ENCODE results near the gene PPP1R1C. TPM values are rescaled to one million over a fixed set of nuclear protein-coding genes. Genes with fewer than 3 reads are reported as not detected.

The PPP1R1C gene
- total and polyA plus RNA-seq, 7 donors, result 0.18 to 1.1 (median 0.31) TPM; not detected in 1

DNA sequence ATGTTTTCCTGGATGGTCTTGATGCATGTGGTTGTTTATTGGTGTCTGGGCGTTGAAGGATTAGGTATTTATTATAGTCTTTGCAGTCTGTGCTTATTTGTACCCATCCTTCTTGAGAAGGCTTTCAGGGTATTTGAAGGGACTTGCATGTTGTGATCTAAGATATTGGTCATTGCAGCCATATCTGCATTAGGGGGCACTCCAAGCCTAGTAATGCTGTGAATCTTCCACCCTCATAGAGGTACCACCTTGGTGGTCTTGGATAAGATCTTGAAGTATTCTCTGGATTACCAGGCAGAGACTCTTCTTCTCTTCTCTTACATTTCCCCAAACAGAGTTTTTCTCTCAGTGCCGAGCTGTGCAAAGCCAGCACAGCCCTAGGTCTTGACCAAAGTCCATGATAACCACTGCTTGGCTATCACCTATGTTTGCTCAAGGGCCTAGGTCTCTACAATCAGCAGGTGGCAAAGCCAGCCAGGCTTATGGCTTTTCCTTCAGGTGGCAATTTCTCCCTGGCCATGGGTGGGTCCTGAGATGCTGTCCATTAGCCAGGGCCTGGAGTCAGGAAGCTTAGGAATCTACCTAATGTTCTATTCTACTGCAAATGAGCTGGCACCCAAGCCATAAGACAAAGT is 15.4 kb upstream of the PPP1R1C start:
- Histone ChIP-seq H3K27ac (no peak overlapping the region), H3K9me3 (no peaks in the 10 kb centered on the region), H3K36me3 (ENCODE audit: insufficient read depth in 1 of 2, low read depth in 1 of 2) (no peaks in the 10 kb centered on the region), H3K4me1 (no peaks in the 10 kb centered on the region), H3K4me3 (no peak overlapping the region), H3K27me3 (ENCODE audit: insufficient read depth in 3 of 3, low read length in 2 of 3) (no peaks in the 10 kb centered on the region)
- intact Hi-C loops (cut with DNase I), result no loop called here
- no peak for DNase-seq
- WGBS, 3 donors, result 72 to 83% (median 82%) methylated on average over 2 of the region's 2 CpGs
- no peak for ATAC-seq
- TF ChIP-seq CTCF (IDR thresholded peaks at IDR 0.05), result no peak

GRCh38 chr2:181971032-181971431 is 14.6 kb upstream of the PPP1R1C start:
- 83 to 88% (median 86%) methylated on average over 3 of the region's 3 CpGs for WGBS, 3 donors
- no peak for DNase-seq
- Histone ChIP-seq H3K27me3 (ENCODE audit: insufficient read depth in 3 of 3, low read length in 2 of 3) (no peaks in the 10 kb centered on the region), H3K9me3 (no peaks in the 10 kb centered on the region), H3K4me1 (no peaks in the 10 kb centered on the region), H3K4me3 (no peak overlapping the region), H3K36me3 (ENCODE audit: insufficient read depth in 1 of 2, low read depth in 1 of 2) (no peaks in the 10 kb centered on the region), H3K27ac (no peak overlapping the region)
- TF ChIP-seq CTCF (IDR thresholded peaks at IDR 0.05), result no peak
- intact Hi-C loops (cut with DNase I), result no loop called here
- no peak for ATAC-seq

GRCh38 chr2:181972431-181973170 is 13.1 kb upstream of the PPP1R1C start:
- Histone ChIP-seq H3K36me3 (ENCODE audit: insufficient read depth in 1 of 2, low read depth in 1 of 2) (no peaks in the 10 kb centered on the region), H3K9me3 (no peaks in the 10 kb centered on the region), H3K27me3 (ENCODE audit: insufficient read depth in 3 of 3, low read length in 2 of 3) (no peaks in the 10 kb centered on the region), H3K4me3 (no peak overlapping the region), H3K4me1 (no peaks in the 10 kb centered on the region), H3K27ac (no peak overlapping the region)
- TF ChIP-seq CTCF (IDR thresholded peaks at IDR 0.05), result no peak
- intact Hi-C loops (cut with DNase I), result no loop called here
- WGBS, 3 donors, result 86 to 91% (median 89%) methylated on average over 5 of the region's 5 CpGs
- ATAC-seq (no peak), DNase-seq (no peak)

DNA sequence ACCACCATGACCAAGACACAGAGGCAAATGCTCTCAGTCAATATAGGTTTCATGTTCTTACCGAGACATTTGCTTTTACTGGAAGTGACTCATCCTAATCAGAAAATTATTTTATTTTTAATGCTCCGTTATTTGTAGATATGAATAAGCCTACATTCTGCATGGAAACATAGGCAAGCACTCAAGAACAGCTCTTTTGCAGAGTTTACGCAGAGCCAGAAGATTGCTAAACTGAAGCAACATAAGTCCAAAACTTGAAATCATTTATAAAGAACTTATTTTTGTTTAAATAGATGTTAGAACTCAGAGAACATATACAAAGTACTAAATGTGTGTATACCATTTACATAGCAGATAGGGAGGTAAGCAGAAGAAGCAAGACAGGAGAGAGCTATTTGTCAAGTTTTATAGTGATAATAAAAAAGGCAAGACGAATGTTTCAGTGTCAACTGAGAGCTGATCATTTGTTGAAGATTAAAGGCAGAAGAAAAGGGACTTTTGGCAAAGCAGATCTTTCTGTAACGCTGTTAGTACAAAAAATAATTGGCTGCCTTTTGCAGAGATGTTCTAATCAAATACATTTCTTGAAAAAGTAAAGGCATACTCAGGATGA is 12.4 kb upstream of the PPP1R1C start:
- WGBS, 3 donors, result 68 to 74% (median 69%) methylated on average over 5 of the region's 5 CpGs
- Histone ChIP-seq H3K9me3 (no peaks in the 10 kb centered on the region), H3K27me3 (ENCODE audit: insufficient read depth in 3 of 3, low read length in 2 of 3) (no peaks in the 10 kb centered on the region), H3K4me3 (no peak overlapping the region), H3K4me1 (no peaks in the 10 kb centered on the region), H3K36me3 (ENCODE audit: insufficient read depth in 1 of 2, low read depth in 1 of 2) (no peaks in the 10 kb centered on the region), H3K27ac (no peak overlapping the region)
- TF ChIP-seq CTCF (IDR thresholded peaks at IDR 0.05), result no peak
- DNase-seq, result no peak
- intact Hi-C loops (cut with DNase I), result no loop called here
- ATAC-seq, result no peak
